GM12891 (cell line): Measurements from ENCODE around the gene USH1C.

Experiments used
- DNase-seq: peaks from one replicate; pipeline ENCODE4 v3.0.0; 2011; ENCODE audit warnings: low spot score; ENCODE audit not compliant: insufficient read length
- FAIRE-seq: peaks from 2 replicates; lab custom pipeline; 2011; peaks lifted over from hg19 to GRCh38; lab: Jason Lieb, UNC
- PAX5 ChIP-seq: IDR thresholded peaks from 2 replicates; pipeline ENCODE4 v1.6.1; 2011; ENCODE audit warnings: low read length, moderate library complexity, mild to moderate bottlenecking; ENCODE audit not compliant: insufficient read depth, severe bottlenecking
- POLR2A ChIP-seq: IDR thresholded peaks from 2 replicates; pipeline ENCODE4 v1.6.1; 2011; ENCODE audit warnings: low read depth, low read length, control low read depth
- POLR2AphosphoS5 ChIP-seq: IDR thresholded peaks from 2 replicates; pipeline ENCODE4 v1.6.1; 2011; ENCODE audit warnings: low read depth, low read length, control low read depth
- POU2F2 ChIP-seq: IDR thresholded peaks from 2 replicates; pipeline ENCODE4 v1.6.1; 2011; ENCODE audit warnings: low read depth, mild to moderate bottlenecking, control low read depth, low read length, moderate library complexity
- SPI1 ChIP-seq: IDR thresholded peaks from 2 replicates; pipeline ENCODE4 v1.6.1; 2011; ENCODE audit warnings: low read depth, low read length, control low read depth
- TAF1 ChIP-seq: IDR thresholded peaks from 2 replicates; pipeline ENCODE4 v1.6.1; 2011; ENCODE audit warnings: low read depth, low read length, control low read depth

USH1C gene

DNA sequence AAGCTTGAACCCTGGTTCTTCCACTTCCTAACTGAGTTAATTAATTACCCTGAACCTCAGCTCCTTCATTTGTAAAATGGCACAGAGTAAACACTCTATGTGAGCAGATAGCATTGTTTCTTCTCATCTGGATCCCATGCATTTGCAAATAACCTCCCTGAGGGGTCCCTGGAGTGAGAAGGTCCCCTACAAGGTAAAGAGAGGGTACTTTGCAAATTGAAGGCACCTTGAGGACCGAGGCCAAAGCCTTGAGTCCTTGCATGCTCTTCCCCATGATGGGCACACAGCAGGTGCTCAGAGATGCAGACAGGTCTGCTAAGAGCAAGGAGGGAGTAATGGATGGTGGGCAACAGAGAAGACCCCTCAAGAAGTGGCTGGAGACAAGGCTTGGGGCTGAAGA, 36.1 kb upstream of the USH1C start:
- DNase-seq (no peak), FAIRE-seq (no peak)
- TF ChIP-seq POLR2A, result no peak
- TF ChIP-seq SPI1, result no peak
- TF ChIP-seq TAF1, result no peak
- TF ChIP-seq POLR2AphosphoS5, result no peak
- TF ChIP-seq POU2F2, result no peak
- TF ChIP-seq PAX5, result no peak

DNA sequence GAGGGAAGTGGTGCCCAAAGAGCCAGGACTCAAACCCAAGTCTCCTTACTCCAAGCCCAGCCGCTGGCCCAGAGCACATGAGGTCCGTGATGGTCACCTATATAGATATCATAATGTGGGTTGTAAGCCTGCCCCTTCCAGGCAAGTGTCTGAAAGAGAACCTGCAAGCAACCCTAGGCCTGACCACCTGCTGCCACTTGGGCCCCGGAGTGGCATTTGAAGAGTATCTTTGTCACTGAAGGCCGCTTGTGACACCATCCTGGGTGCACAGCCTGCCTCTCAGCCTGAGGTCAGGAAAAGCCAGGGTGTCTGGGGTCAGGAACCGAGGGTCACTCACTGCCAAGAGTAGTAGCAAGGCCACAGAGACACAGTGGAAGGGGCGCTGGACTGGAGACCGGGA, 35.2 kb upstream of the USH1C start:
- TF ChIP-seq TAF1 (no peak), SPI1 (no peak), POU2F2 (no peak), POLR2A (no peak), PAX5 (no peak), POLR2AphosphoS5 (no peak)
- DNase-seq (no peak), FAIRE-seq (no peak)

DNA sequence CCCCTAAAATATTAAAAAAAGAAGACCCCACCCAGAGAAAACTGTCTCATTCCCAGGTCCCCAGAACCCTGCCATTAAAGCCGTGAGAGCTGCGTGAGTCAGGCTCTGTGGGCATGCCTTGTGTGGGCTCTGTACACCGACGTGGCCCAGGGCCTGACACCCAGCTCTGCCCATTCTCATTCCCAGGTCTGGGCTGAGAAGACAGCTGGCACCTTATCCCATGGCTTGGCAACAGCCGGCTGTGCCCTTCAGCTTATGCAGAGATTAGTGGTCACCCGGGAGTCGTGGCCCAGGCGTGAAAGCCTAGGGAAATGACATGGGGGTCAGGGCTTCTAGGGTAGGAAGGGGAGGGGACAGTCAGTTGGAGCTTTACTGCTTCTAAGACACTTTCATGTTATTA, 34.7 kb upstream of the USH1C start:
- no peak for FAIRE-seq
- no peak for DNase-seq
- no peak for TF ChIP-seq TAF1
- TF ChIP-seq PAX5, result no peak
- TF ChIP-seq POLR2AphosphoS5, result no peak
- TF ChIP-seq POLR2A, result no peak
- TF ChIP-seq SPI1, result no peak
- TF ChIP-seq POU2F2, result no peak

DNA sequence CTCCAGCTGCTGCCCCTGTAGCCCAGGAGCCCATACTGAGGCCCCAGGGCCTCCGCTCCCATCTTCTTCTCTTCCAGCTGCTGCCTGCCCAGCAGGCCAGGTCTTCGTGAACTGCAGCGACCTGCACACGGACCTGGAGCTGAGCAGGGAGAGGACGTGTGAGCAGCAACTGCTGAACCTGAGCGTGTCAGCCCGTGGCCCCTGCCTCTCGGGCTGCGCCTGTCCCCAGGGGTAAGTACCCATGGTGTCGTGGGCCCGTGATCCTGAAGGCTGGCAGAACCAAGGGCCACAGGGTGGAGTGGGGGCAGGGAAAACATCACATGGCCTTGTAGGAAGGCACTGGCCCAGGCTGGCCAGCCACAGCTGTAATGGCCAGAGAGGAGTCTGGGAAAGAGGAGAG, 34.1 kb upstream of the USH1C start:
- DNase-seq, result no peak
- FAIRE-seq, result no peak
- TF ChIP-seq POLR2A (no peak), SPI1 (no peak), TAF1 (no peak), PAX5 (no peak), POU2F2 (no peak), POLR2AphosphoS5 (no peak)

DNA sequence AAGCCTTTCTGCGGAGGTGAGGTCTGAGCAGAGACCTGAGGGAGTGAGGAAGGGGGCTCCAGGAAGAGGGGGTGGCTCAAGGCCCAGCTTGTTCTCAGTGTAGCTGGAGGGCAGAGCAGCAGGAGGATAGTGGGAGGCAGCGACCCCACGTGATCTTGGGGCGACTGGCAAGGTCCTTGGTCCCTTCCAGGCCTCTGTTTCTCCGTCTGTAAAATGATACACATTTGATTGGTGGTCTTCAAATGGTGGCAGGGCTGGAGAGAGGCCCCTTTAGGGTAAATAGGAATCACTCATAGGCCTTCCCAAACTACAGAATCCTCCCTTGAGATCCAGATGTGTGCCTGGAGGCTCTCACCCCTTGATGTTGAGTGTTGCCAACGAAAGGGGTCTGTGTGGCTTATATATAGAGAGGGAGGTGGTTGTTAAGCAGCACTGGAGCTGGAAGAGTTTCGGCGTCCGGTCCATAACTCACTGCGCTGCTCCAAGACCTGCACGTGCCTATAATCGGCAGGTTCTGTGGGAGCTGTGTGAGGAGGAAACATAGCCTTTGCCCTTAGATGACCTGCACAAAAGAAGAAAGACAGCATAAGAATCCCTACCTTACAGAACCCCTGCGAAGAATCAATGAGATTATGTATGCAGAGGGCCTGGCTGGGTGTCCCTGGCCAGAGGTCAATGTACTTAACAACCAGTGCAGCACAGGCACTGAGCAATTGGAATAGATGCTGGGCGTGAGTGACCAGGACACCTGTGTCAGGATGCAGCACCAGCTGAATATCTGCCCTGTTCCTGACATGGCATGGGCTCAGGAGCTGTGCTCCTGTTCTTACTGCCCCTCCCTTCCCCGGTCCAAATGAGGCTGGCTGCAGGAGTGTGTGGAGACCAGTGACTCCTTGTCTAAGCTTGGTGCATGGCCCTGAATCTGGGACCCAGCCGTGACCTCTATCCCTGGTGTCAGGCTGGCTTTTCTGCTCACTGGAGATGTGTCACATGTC, 31.5 kb upstream of the USH1C start:
- no peak for TF ChIP-seq POLR2A
- TF ChIP-seq POU2F2, result no peak
- TF ChIP-seq POLR2AphosphoS5, result no peak
- TF ChIP-seq SPI1, result no peak
- no peak for TF ChIP-seq TAF1
- TF ChIP-seq PAX5, result no peak
- DNase-seq, result no peak
- no peak for FAIRE-seq

DNA sequence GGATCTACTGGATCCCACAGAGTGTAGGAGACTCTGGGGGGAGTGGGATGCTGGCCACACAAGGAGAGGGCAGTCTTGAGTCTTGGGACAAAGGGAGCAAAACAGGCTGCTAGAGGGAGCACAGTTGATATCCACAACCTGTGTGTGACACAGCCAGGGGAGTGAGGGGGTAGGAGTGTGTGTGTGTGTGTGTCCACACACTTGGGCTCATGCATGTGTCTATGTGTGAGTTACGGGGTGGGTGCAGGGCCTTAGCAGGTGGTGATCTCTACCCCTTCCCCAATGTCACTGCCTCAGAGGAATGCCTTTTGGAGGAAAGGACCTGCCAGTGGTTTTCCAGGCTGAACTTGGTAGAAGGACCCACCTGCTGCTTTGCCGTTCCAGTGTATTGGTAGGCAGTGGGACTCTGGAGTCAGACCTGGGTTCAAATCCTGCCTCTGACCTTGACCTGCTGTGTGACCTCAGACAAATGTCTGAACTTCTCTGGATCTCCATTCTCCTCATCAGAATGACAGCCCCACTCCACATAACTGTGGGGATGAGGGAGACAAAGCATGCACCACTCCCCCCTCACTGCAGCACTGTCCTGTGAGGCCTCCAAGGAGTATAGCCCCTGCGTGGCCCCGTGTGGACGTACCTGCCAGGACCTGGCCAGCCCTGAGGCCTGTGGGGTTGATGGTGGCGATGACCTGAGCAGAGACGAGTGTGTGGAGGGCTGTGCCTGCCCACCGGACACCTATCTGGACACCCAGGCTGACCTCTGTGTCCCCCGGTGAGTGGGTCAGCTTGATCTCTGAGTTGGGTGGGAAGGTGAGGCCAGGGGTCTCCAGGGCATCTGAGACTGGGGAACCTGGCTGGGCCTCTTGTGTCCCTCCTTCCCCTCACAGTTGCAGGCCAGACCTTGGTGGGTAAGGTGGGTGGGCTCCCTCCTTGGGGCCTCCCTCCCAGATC, 30.2 kb upstream of the USH1C start:
- TF ChIP-seq PAX5, result no peak
- TF ChIP-seq POU2F2, result no peak
- no peak for TF ChIP-seq TAF1
- TF ChIP-seq SPI1, result no peak
- no peak for TF ChIP-seq POLR2AphosphoS5
- no peak for TF ChIP-seq POLR2A
- FAIRE-seq, result no peak
- DNase-seq, result no peak

DNA sequence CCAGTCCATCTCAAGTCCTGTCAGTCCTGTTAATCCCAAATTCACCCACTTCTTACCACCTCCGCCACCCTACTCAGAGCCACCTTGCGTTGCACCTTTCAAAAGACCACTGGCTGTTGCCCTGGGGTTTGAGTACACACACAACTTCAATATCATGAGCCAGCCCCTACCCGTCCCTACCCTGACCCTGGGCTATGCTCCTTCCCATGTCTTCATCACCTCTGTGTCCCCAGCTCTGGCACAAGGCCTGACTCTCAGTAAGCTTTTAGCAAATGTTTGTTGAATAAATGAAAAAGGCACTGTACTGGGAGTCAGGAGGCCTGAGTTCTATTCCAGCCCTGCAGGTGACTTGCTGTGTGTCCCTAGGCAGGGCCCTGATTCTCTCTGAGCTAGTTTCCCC, 29.3 kb upstream of the USH1C start:
- FAIRE-seq (no peak), DNase-seq (no peak)
- TF ChIP-seq POU2F2 (no peak), POLR2A (no peak), PAX5 (no peak)

DNA sequence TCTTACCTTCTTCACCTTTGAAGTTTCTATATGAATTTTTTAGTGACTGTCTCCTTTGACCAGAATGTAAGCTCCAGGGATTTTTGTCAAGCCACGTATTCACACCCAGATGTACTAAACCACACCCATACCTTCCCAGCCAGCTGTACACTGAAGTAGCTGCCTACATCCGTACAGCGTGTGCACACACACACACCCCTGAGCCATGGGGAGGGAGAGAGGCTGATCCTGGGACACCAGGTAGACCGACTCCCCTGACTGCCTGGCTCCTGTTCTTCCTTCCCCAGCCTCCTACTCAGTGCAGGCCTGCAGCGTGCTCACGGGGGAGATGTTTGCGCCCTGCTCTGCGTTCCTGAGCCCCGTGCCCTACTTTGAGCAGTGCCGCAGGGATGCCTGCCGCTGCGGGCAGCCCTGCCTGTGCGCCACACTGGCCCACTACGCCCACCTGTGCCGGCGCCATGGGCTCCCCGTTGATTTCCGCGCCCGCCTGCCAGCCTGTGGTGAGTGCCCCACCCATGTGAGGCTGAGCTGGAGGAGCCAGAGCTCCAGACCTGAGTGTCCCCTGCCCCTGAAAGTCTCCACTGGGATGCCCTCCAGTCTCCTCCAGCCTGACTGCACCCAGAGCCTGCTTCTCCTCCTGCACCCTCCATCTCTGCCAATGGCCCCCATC, 28.7 kb upstream of the USH1C start:
- DNase-seq (no peak), FAIRE-seq (no peak)
- no peak for TF ChIP-seq POLR2AphosphoS5
- TF ChIP-seq PAX5, result no peak
- TF ChIP-seq SPI1, result no peak
- no peak for TF ChIP-seq TAF1
- no peak for TF ChIP-seq POU2F2
- no peak for TF ChIP-seq POLR2A

DNA sequence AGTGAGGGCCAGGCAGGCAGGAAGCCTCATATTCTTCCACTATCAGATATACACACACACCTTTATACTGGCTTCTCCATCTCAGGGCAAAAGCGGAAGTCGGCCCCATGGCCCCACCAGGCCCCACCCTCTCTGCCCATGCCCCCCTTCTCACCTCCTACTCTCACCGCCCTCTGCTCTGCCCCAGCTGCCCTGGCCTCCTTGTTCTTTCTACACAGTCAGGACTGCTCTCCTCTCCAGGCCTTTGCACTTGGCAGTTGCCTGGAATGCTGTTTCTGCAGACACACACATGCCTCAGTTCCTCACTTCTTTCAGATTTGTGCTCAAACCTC, 28.1 kb upstream of the USH1C start:
- peak; percentile 25; the same call in 1 of the 2 replicates for TF ChIP-seq SPI1
- TF ChIP-seq POU2F2, result no peak
- DNase-seq (no peak), FAIRE-seq (no peak)
